ENCODE results near the gene EFCAB6. TPM values are rescaled to one million over a fixed set of nuclear protein-coding genes. Genes with fewer than 3 reads are reported as not detected.

EFCAB6 gene, protein sequence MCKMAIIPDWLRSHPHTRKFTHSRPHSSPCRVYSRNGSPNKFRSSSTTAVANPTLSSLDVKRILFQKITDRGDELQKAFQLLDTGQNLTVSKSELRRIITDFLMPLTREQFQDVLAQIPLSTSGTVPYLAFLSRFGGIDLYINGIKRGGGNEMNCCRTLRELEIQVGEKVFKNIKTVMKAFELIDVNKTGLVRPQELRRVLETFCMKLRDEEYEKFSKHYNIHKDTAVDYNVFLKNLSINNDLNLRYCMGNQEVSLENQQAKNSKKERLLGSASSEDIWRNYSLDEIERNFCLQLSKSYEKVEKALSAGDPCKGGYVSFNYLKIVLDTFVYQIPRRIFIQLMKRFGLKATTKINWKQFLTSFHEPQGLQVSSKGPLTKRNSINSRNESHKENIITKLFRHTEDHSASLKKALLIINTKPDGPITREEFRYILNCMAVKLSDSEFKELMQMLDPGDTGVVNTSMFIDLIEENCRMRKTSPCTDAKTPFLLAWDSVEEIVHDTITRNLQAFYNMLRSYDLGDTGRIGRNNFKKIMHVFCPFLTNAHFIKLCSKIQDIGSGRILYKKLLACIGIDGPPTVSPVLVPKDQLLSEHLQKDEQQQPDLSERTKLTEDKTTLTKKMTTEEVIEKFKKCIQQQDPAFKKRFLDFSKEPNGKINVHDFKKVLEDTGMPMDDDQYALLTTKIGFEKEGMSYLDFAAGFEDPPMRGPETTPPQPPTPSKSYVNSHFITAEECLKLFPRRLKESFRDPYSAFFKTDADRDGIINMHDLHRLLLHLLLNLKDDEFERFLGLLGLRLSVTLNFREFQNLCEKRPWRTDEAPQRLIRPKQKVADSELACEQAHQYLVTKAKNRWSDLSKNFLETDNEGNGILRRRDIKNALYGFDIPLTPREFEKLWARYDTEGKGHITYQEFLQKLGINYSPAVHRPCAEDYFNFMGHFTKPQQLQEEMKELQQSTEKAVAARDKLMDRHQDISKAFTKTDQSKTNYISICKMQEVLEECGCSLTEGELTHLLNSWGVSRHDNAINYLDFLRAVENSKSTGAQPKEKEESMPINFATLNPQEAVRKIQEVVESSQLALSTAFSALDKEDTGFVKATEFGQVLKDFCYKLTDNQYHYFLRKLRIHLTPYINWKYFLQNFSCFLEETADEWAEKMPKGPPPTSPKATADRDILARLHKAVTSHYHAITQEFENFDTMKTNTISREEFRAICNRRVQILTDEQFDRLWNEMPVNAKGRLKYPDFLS (N-terminal part only)
- total RNA-seq = 0.65 and 3.0 TPM in 2 replicates

GRCh38 chr22:43812149-43812842 lies at the start of gene EFCAB6:
EFCAB6 (minus strand) TSS chr22:43812305; CDS start chr22:43782318, 29,987 bp downstream.

Other genes with a start within 250 kb of the EFCAB6 start
- 0.64 TPM in 1 of 2 replicates, not detected in the other for gene SULT4A1, start 50.2 kb upstream of the EFCAB6 start, total RNA-seq
- not detected in 2 replicates for gene PNPLA5, start 79.7 kb upstream of the EFCAB6 start, total RNA-seq
- gene PNPLA3, start 111.5 kb upstream of the EFCAB6 start, total RNA-seq = 2.1 and 4.8 TPM in 2 replicates
- 31.3 and 38.2 TPM in 2 replicates for gene SAMM50, start 143.1 kb upstream of the EFCAB6 start, total RNA-seq
- 61.1 and 70.3 TPM in 2 replicates for gene PARVB, start 212.0 kb upstream of the EFCAB6 start, total RNA-seq

Data from epithelial cell of alveolus of lung (primary cell).